GM18909 (cell line): Measurements from ENCODE around the gene ARL14EP.

Source experiments
- ATAC-seq: cut with Tn5 transposase; IDR thresholded peaks from one replicate; pipeline ENCODE4 v1.9.1; 2021; ENCODE audit warnings: mild to moderate bottlenecking; ENCODE audit not compliant: unreplicated experiment, poor library complexity

ARL14EP gene

GRCh38 chr11:30326114-30326778 lies 3.3 kb downstream of the ARL14EP start:
- no peak for ATAC-seq

- ATAC-seq = no peak
These were observed 4.0 kb downstream of the ARL14EP start for GRCh38 chr11:30326906-30327305.

GRCh38 chr11:30328681-30329080 lies 5.8 kb downstream of the ARL14EP start:
- ATAC-seq = no peak

GRCh38 chr11:30329150-30329940 lies 6.4 kb downstream of the ARL14EP start:
- no peak for ATAC-seq

GRCh38 chr11:30333405-30333804 lies 10.5 kb downstream of the ARL14EP start:
- ATAC-seq = peak; percentile 77

- ATAC-seq = peak; percentile 98
These were observed 19.8 kb downstream of the ARL14EP start for GRCh38 chr11:30342736-30343166.

- no peak for ATAC-seq
These were observed 21.2 kb downstream of the ARL14EP start for GRCh38 chr11:30344085-30344484.

- no peak for ATAC-seq
These were observed 22.7 kb downstream of the ARL14EP start for GRCh38 chr11:30345644-30346043.

- no peak for ATAC-seq
These were observed 23.3 kb downstream of the ARL14EP start for GRCh38 chr11:30346068-30346688.

- ATAC-seq = no peak
These were observed 25.1 kb downstream of the ARL14EP start for GRCh38 chr11:30348035-30348434.

- no peak for ATAC-seq
These were observed 27.0 kb downstream of the ARL14EP start for GRCh38 chr11:30349885-30350284.

- no peak for ATAC-seq
These were observed 27.5 kb downstream of the ARL14EP start for GRCh38 chr11:30350384-30350783.

- ATAC-seq = no peak
These were observed 28.2 kb downstream of the ARL14EP start for GRCh38 chr11:30351061-30351460.

GRCh38 chr11:30356391-30356790 lies 33.5 kb downstream of the ARL14EP start:
- ATAC-seq = no peak

- ATAC-seq = no peak
These were observed 35.0 kb downstream of the ARL14EP start for GRCh38 chr11:30357872-30358271.

GRCh38 chr11:30358536-30358935 lies 35.6 kb downstream of the ARL14EP start:
- no peak for ATAC-seq

GRCh38 chr11:30360741-30361140 lies 37.8 kb downstream of the ARL14EP start:
- no peak for ATAC-seq

GRCh38 chr11:30364139-30364836 lies 41.4 kb downstream of the ARL14EP start:
- no peak for ATAC-seq

- no peak for ATAC-seq
These were observed 42.1 kb downstream of the ARL14EP start for GRCh38 chr11:30364837-30365482.

GRCh38 chr11:30365793-30366517 lies 43.1 kb downstream of the ARL14EP start:
- peak; percentile 51 for ATAC-seq
